GM18498 (cell line): ENCODE measurements around the gene OR52B6.
"Not testable (repeated sequence)": the region's sequence is repeated elsewhere in the genome, so short reads cannot be mapped to it uniquely, and the experiment has no call there.

Experiments
- ATAC-seq: cut with Tn5 transposase; IDR thresholded peaks from one replicate; pipeline ENCODE4 v1.9.1; 2021; ENCODE audit warnings: mild to moderate bottlenecking, moderate library complexity; ENCODE audit not compliant: unreplicated experiment

Gene OR52B6

GRCh38 chr11:5580577-5580976 lies at the start of gene OR52B6:
Gene OR52B6, plus strand, starts transcription at chr11:5580877. Its CDS starts 0 bp downstream, at chr11:5580877.
- ATAC-seq: no peak

- ATAC-seq: no peak
Observed at GRCh38 chr11:5531053-5531831, 49.4 kb upstream of the OR52B6 start.

GRCh38 chr11:5534046-5534445 lies 46.6 kb upstream of the OR52B6 start:
- no peak for ATAC-seq

- no peak for ATAC-seq
Observed at GRCh38 chr11:5536482-5536881, 44.2 kb upstream of the OR52B6 start.

- ATAC-seq: no peak
Observed at GRCh38 chr11:5541427-5541826, 39.2 kb upstream of the OR52B6 start.

GRCh38 chr11:5546457-5546856 lies 34.2 kb upstream of the OR52B6 start:
- no peak for ATAC-seq

GRCh38 chr11:5547982-5548381 lies 32.7 kb upstream of the OR52B6 start:
- no peak for ATAC-seq

GRCh38 chr11:5548440-5548839 lies 32.2 kb upstream of the OR52B6 start, which contains the start of gene OR52H1:
Gene OR52H1, minus strand, starts transcription at chr11:5548540. Its CDS starts 3,035 bp downstream, at chr11:5545505.
- no peak for ATAC-seq

GRCh38 chr11:5550440-5551095 lies 30.1 kb upstream of the OR52B6 start:
- ATAC-seq: peak; percentile 46

GRCh38 chr11:5553343-5553742 lies 27.3 kb upstream of the OR52B6 start:
- no peak for ATAC-seq

- no peak for ATAC-seq
Observed at GRCh38 chr11:5556596-5557188, 24.0 kb upstream of the OR52B6 start.

GRCh38 chr11:5557751-5558150 lies 22.9 kb upstream of the OR52B6 start:
- ATAC-seq: no peak

GRCh38 chr11:5564259-5565019 lies 16.2 kb upstream of the OR52B6 start:
- no peak for ATAC-seq

GRCh38 chr11:5574654-5575053 lies 6.0 kb upstream of the OR52B6 start:
- ATAC-seq: no peak

- ATAC-seq: no peak
Observed at GRCh38 chr11:5575152-5575551, 5.5 kb upstream of the OR52B6 start.

GRCh38 chr11:5577101-5577500 lies 3.6 kb upstream of the OR52B6 start:
- no peak for ATAC-seq

GRCh38 chr11:5581014-5581413 lies 337 bp downstream of the OR52B6 start:
- no peak for ATAC-seq

- ATAC-seq: not testable (repeated sequence)
Observed at GRCh38 chr11:5584458-5584857, 3.8 kb downstream of the OR52B6 start.

- ATAC-seq: not testable (repeated sequence)
Observed at GRCh38 chr11:5589906-5590305, 9.2 kb downstream of the OR52B6 start.

GRCh38 chr11:5591613-5592012 lies 10.9 kb downstream of the OR52B6 start:
- ATAC-seq: no peak

- no peak for ATAC-seq
Observed at GRCh38 chr11:5592615-5593014, 11.9 kb downstream of the OR52B6 start.
